ENCODE data around the gene ROBO1. TPM values are rescaled to one million over a fixed set of nuclear protein-coding genes. Genes with fewer than 3 reads are reported as not detected.

ROBO1 gene
- total and polyA plus RNA-seq, 2 of the 13 experiments (the other 11 are each of a cell fraction or from before 2014, with no cell fraction given), result 52.2 to 71.0 TPM

DNA sequence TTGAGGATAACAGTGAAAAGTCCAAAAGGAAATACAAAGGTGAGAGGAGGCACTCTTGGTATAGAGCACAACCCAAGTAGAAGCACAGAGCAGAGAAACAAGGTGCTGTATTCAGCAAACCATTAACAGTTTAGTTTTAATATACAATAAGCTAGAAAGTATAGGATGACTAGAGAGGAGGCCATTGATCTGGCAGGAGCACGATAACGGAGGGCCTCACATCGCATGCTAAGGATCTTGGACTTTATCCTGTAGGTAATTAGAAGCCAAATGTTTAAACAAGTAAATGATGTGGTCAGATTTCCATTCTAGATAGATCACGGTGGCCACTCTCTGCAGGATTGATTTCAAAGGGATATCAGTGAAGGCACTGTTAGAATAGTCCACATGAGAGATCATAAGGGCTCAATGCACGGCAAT is 935.0 kb downstream of the ROBO1 start (continued):
- TF ChIP-seq FOXA1 (IDR thresholded peaks at IDR 0.05) (no peak), FOXA1 (CRISPR knock-in tag; IDR thresholded peaks at IDR 0.05) (peak; percentile 64), ZNF30 (CRISPR knock-in tag; IDR thresholded peaks at IDR 0.05) (no peak), BORCS8-MEF2B (CRISPR knock-in tag; IDR thresholded peaks at IDR 0.05) (no peak), ZNF335 (CRISPR knock-in tag; IDR thresholded peaks at IDR 0.05) (no peak), ZEB1 (IDR thresholded peaks at IDR 0.05; ENCODE audit: insufficient replicate concordance, low read depth) (no peak), JARID2 (CRISPR knock-in tag; IDR thresholded peaks at IDR 0.05; ENCODE audit: insufficient replicate concordance) (no peak), POLR2G (IDR thresholded peaks at IDR 0.05; ENCODE audit: low read depth, low read length) (no peak; the same call in 1 of the 2 replicates), ZNF598 (CRISPR knock-in tag; IDR thresholded peaks at IDR 0.05; ENCODE audit: borderline replicate concordance) (no peak), RNF2 (conservative IDR thresholded peaks at IDR 0.05; ENCODE audit: low read depth) (no peak), FOXK1 (CRISPR knock-in tag; IDR thresholded peaks at IDR 0.05; ENCODE audit: borderline replicate concordance, low read depth) (no peak), MXD4 (CRISPR knock-in tag; IDR thresholded peaks at IDR 0.05) (0 out of 2 replicates have a peak, but pooled peaks have one; percentile 17), REXO4 (CRISPR knock-in tag; IDR thresholded peaks at IDR 0.05; ENCODE audit: borderline replicate concordance) (no peak), PITX1 (CRISPR knock-in tag; IDR thresholded peaks at IDR 0.05) (peak; percentile 81), SMYD3 (CRISPR knock-in tag; IDR thresholded peaks at IDR 0.05) (no peak), ZSCAN30 (CRISPR knock-in tag; IDR thresholded peaks at IDR 0.05) (no peak), ZNF263 (CRISPR knock-in tag; IDR thresholded peaks at IDR 0.05) (peak; percentile 29; the same call in 1 of the 2 replicates), SIN3A (IDR thresholded peaks at IDR 0.05; ENCODE audit: borderline replicate concordance, low read depth, low read length) (no peak), MTF1 (CRISPR knock-in tag; IDR thresholded peaks at IDR 0.05) (no peak)
- TF ChIP-seq, protein P1, sequence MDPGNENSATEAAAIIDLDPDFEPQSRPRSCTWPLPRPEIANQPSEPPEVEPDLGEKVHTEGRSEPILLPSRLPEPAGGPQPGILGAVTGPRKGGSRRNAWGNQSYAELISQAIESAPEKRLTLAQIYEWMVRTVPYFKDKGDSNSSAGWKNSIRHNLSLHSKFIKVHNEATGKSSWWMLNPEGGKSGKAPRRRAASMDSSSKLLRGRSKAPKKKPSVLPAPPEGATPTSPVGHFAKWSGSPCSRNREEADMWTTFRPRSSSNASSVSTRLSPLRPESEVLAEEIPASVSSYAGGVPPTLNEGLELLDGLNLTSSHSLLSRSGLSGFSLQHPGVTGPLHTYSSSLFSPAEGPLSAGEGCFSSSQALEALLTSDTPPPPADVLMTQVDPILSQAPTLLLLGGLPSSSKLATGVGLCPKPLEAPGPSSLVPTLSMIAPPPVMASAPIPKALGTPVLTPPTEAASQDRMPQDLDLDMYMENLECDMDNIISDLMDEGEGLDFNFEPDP (CRISPR knock-in tag; conservative IDR thresholded peaks at IDR 0.05), result no peak
- TF ChIP-seq, protein P2, sequence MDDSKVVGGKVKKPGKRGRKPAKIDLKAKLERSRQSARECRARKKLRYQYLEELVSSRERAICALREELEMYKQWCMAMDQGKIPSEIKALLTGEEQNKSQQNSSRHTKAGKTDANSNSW (CRISPR knock-in tag; IDR thresholded peaks at IDR 0.05; ENCODE audit: borderline replicate concordance), result no peak
- TF ChIP-seq, protein P3, sequence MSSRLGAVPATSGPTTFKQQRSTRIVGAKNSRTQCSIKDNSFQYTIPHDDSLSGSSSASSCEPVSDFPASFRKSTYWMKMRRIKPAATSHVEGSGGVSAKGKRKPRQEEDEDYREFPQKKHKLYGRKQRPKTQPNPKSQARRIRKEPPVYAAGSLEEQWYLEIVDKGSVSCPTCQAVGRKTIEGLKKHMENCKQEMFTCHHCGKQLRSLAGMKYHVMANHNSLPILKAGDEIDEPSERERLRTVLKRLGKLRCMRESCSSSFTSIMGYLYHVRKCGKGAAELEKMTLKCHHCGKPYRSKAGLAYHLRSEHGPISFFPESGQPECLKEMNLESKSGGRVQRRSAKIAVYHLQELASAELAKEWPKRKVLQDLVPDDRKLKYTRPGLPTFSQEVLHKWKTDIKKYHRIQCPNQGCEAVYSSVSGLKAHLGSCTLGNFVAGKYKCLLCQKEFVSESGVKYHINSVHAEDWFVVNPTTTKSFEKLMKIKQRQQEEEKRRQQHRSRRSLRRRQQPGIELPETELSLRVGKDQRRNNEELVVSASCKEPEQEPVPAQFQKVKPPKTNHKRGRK (CRISPR knock-in tag; IDR thresholded peaks at IDR 0.05), result no peak
- TF ChIP-seq, protein P4, sequence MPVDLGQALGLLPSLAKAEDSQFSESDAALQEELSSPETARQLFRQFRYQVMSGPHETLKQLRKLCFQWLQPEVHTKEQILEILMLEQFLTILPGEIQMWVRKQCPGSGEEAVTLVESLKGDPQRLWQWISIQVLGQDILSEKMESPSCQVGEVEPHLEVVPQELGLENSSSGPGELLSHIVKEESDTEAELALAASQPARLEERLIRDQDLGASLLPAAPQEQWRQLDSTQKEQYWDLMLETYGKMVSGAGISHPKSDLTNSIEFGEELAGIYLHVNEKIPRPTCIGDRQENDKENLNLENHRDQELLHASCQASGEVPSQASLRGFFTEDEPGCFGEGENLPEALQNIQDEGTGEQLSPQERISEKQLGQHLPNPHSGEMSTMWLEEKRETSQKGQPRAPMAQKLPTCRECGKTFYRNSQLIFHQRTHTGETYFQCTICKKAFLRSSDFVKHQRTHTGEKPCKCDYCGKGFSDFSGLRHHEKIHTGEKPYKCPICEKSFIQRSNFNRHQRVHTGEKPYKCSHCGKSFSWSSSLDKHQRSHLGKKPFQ (CRISPR knock-in tag; IDR thresholded peaks at IDR 0.05; ENCODE audit: insufficient replicate concordance), result no peak
- TF ChIP-seq, protein P5, sequence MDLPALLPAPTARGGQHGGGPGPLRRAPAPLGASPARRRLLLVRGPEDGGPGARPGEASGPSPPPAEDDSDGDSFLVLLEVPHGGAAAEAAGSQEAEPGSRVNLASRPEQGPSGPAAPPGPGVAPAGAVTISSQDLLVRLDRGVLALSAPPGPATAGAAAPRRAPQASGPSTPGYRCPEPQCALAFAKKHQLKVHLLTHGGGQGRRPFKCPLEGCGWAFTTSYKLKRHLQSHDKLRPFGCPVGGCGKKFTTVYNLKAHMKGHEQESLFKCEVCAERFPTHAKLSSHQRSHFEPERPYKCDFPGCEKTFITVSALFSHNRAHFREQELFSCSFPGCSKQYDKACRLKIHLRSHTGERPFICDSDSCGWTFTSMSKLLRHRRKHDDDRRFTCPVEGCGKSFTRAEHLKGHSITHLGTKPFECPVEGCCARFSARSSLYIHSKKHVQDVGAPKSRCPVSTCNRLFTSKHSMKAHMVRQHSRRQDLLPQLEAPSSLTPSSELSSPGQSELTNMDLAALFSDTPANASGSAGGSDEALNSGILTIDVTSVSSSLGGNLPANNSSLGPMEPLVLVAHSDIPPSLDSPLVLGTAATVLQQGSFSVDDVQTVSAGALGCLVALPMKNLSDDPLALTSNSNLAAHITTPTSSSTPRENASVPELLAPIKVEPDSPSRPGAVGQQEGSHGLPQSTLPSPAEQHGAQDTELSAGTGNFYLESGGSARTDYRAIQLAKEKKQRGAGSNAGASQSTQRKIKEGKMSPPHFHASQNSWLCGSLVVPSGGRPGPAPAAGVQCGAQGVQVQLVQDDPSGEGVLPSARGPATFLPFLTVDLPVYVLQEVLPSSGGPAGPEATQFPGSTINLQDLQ (CRISPR knock-in tag; IDR thresholded peaks at IDR 0.05), result no peak
